ENCODE data around the gene TGM5. TPM values are rescaled to one million over a fixed set of nuclear protein-coding genes. Genes with fewer than 3 reads are reported as not detected.
A peak's percentile ranks its signal among the peaks of the same experiment; 100 is the strongest.

Gene TGM5
- total RNA-seq, 4 donors from 2014 or later, result 61.6 to 146 (median 69.3) TPM

DNA sequence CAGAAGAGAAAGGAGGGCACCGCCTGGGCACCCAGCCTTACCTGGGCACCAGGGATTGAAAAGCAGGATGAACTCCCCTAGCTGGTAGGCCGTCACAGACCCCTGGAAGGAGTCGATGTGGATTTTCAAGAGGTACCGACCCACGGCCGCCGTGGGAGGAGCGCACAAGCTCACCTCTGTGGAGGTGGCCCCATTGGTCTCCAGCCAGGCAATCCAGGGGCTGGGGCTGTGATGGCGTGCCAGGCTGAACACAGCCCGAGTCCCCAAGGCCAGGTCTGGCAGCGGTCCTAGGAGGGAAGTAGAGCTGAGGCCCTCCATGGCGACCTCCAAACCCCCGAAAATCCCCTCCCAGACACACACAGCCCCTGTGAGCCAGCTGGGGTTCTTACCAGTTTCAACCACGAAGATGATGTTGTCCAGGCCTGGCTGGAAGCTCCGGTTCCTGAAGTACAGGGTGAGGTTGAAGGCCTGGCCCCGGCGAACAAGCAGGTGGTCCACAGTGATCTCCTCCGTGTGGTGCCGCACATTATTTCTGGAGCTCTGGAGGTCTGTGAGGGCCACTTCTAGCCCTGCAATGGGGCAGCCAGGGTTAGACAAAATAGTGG is 6.6 kb downstream of the TGM5 start:
- no peak for DNase-seq (ENCODE audit: low spot score in 2 of 2)
- Histone ChIP-seq H3K27me3 (no peaks in the 10 kb centered on the region), H3K27ac (no peak overlapping the region), H3K4me3 (no peak overlapping the region), H3K36me3 (no peaks in the 10 kb centered on the region), H3K9me3 (no peaks in the 10 kb centered on the region), H3K4me1 (no peaks in the 10 kb centered on the region)
- TF ChIP-seq POLR2AphosphoS5 (IDR thresholded peaks at IDR 0.05) (no peak), EP300 (IDR thresholded peaks at IDR 0.05) (no peak), POLR2A (IDR thresholded peaks at IDR 0.05) (no peak)
- TF ChIP-seq, protein P1, sequence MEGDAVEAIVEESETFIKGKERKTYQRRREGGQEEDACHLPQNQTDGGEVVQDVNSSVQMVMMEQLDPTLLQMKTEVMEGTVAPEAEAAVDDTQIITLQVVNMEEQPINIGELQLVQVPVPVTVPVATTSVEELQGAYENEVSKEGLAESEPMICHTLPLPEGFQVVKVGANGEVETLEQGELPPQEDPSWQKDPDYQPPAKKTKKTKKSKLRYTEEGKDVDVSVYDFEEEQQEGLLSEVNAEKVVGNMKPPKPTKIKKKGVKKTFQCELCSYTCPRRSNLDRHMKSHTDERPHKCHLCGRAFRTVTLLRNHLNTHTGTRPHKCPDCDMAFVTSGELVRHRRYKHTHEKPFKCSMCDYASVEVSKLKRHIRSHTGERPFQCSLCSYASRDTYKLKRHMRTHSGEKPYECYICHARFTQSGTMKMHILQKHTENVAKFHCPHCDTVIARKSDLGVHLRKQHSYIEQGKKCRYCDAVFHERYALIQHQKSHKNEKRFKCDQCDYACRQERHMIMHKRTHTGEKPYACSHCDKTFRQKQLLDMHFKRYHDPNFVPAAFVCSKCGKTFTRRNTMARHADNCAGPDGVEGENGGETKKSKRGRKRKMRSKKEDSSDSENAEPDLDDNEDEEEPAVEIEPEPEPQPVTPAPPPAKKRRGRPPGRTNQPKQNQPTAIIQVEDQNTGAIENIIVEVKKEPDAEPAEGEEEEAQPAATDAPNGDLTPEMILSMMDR (IDR thresholded peaks at IDR 0.05), result no peak
- 91% methylated on average over 15 of the region's 19 CpGs for WGBS

DNA sequence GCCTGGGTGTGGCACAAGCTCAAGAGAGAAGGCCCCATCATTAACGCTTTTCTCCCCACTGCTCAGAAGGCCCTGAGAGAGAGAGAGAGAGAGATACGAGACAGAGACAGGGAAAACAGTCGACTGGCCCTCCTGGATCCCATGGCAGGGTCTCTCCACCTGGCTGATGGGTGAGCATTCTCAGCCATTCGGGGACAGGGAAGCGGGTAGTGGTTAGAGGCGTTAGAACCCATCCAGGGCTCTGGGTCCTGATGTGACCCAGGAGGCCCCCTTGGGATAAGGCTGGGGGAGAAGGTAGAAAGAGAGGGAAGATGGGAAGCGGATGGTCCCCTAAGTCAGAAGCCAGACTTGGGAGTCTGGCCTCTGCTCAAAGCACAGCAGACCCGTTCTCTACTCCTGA is 7.9 kb downstream of the TGM5 start:
- Histone ChIP-seq H3K27me3 (no peaks in the 10 kb centered on the region), H3K27ac (no peak overlapping the region), H3K36me3 (no peaks in the 10 kb centered on the region), H3K4me3 (no peak overlapping the region), H3K9me3 (no peaks in the 10 kb centered on the region), H3K4me1 (peaks cover 9% of the 10 kb centered on the region)
- WGBS, result 92% methylated on average over 7 of the region's 8 CpGs
- no peak for DNase-seq (ENCODE audit: low spot score in 2 of 2)
- TF ChIP-seq POLR2AphosphoS5 (IDR thresholded peaks at IDR 0.05) (no peak), EP300 (IDR thresholded peaks at IDR 0.05) (no peak), POLR2A (IDR thresholded peaks at IDR 0.05) (no peak)
- TF ChIP-seq, protein P1 (IDR thresholded peaks at IDR 0.05), result no peak

DNA sequence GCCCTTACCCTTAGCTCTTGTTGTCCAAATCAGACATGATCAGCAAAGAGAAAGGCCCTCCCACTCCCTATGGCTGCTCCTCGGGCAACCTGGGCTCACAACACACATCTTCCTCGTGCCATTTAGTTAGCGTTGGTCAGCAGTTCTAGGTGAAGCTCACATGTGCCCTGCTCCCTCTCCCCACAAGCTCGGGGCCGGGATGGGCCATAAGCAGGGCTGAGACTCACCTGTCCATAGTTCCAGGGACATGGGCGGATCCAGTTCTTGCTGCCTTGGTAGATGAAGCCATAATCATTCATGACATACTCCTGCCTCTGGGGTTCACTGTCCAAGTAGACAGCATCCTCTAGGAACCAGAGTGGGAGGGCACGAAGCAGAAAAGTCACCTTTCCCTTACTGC is 10.4 kb downstream of the TGM5 start:
- Histone ChIP-seq H3K27ac (no peak overlapping the region), H3K4me1 (peaks cover 23% of the 10 kb centered on the region), H3K4me3 (no peak overlapping the region), H3K9me3 (no peaks in the 10 kb centered on the region), H3K27me3 (no peaks in the 10 kb centered on the region), H3K36me3 (no peaks in the 10 kb centered on the region)
- DNase-seq (ENCODE audit: low spot score in 2 of 2), result no peak
- WGBS, result 93% methylated on average over 7 of the region's 7 CpGs
- TF ChIP-seq, protein P1 (IDR thresholded peaks at IDR 0.05), result no peak
- TF ChIP-seq POLR2A (IDR thresholded peaks at IDR 0.05) (no peak), POLR2AphosphoS5 (IDR thresholded peaks at IDR 0.05) (no peak), EP300 (IDR thresholded peaks at IDR 0.05) (no peak)

DNA sequence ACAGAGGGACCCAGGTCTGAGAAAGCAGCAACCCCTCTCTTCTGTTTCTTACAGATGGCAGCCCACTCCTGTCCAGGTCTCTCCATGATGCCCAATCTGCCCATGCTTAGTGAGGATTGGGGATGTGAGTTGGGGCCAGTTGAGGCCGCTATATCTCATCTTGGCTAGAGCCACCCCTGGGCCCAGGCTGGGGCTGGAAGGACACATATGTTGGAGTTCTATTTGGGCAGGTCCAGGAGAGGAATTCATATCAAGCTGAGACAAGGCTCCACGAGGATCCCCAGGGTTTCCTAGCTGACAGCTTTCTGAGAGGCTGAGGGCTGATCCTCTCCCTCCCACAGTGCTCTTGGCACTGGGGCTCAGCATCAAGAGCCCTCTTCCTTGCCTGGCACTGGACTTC is 11.4 kb downstream of the TGM5 start:
- TF ChIP-seq, protein P1 (IDR thresholded peaks at IDR 0.05), result no peak
- TF ChIP-seq POLR2AphosphoS5 (IDR thresholded peaks at IDR 0.05) (no peak), EP300 (IDR thresholded peaks at IDR 0.05) (no peak), POLR2A (IDR thresholded peaks at IDR 0.05) (no peak)
- H3K4me3 ChIP-seq, result no peak overlapping the region
- no peak overlapping the region for H3K27ac ChIP-seq
- no peaks in the 10 kb centered on the region for H3K27me3 ChIP-seq
- DNase-seq (ENCODE audit: low spot score in 2 of 2), result no peak
- no peaks in the 10 kb centered on the region for H3K36me3 ChIP-seq
- 75% methylated on average over 2 of the region's 2 CpGs for WGBS
- H3K4me1 ChIP-seq, result peaks cover 29% of the 10 kb centered on the region
- no peaks in the 10 kb centered on the region for H3K9me3 ChIP-seq

DNA sequence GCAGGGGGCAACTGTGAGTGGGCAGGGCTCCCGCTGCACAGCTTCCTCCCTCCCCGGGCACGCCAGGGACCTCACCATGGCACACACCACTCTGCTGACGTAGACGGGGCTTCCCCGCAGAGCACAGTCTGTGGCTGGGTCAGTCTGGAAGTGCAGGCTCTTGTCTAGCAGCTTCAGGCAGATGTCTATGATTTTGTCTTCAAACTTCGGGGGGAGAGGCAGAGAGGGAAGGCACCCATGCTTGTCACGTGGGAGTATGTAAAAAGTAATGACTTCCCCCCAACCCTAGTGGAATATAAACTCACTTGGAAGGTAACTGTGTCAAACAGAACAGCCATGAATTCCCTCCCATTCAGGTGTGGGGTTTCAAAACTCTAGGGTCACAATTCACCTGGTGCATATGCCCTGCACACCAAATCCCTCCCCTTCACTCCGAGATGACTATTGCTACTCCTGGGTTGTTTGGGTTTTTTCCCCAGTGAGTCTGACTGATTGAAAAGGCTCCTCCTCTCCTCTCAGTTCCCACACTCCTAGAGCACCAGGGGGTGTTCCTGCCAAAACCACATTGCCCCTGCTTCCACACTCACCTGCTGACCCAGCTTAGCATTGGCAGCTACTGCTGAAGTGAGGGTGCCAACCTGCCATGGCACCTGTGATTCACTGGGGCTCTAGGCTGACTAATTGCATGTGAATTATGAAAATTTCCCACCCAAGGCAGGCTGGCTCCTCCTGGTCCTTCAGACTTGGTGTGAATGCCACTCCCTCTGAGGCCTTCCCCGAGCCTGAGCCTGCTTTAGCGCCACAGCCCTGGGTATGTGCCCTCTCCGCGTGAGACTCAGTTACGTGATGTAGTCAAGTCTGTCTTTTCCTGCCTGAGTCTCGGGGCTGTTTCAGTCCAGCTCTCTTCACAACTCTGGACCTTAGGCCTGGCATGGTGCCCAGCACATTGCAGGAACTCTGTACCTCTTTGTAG is 13.0 kb downstream of the TGM5 start:
- Histone ChIP-seq H3K27me3 (no peaks in the 10 kb centered on the region), H3K9me3 (no peaks in the 10 kb centered on the region), H3K4me3 (no peak overlapping the region), H3K36me3 (no peaks in the 10 kb centered on the region), H3K4me1 (peaks cover 29% of the 10 kb centered on the region), H3K27ac (peak overlapping the region; percentile 25)
- no peak for DNase-seq (ENCODE audit: low spot score in 2 of 2)
- TF ChIP-seq POLR2AphosphoS5 (IDR thresholded peaks at IDR 0.05), result peak in 1 of 3 donors; percentile 33
- no peak for TF ChIP-seq EP300 (IDR thresholded peaks at IDR 0.05)
- WGBS, result 51% methylated on average over 12 of the region's 15 CpGs

Measured in suprapubic skin (tissue), 4 donors.